Thymus (tissue), 11 donors: ENCODE data around the gene KCNB1. TPM values are rescaled to one million over a fixed set of nuclear protein-coding genes. Genes with fewer than 3 reads are reported as not detected.

Experiments
- DNase-seq, 9 donors: peaks; one replicate each; pipeline ENCODE4 v3.0.0-alpha.2; 2013; ENCODE audit warnings: low spot score in 9 of 9, low read depth in 6 of 9, missing footprints in 1 of 9
- H3K27ac ChIP-seq, 2 donors: one replicate each; pipeline ENCODE4 v1.5.1; 2013; ENCODE audit warnings: control low read depth in 1 of 2, low read depth in 1 of 2, low read length in 1 of 2, mild to moderate bottlenecking in 1 of 2, moderate library complexity in 1 of 2
- H3K27me3 ChIP-seq, 2 donors: one replicate each; pipeline ENCODE4 v1.5.1; 2013; ENCODE audit warnings: low read length in 1 of 2; ENCODE audit not compliant: control insufficient read depth in 2 of 2, insufficient read depth in 1 of 2
- H3K36me3 ChIP-seq, 2 donors: one replicate each; pipeline ENCODE4 v1.5.1; 2013; ENCODE audit warnings: low read length in 1 of 2, mild to moderate bottlenecking in 1 of 2, moderate library complexity in 1 of 2; ENCODE audit not compliant: control insufficient read depth in 2 of 2, insufficient read depth in 2 of 2
- H3K4me1 ChIP-seq, 2 donors: one replicate each; pipeline ENCODE4 v1.5.1; 2013; ENCODE audit warnings: low read length in 2 of 2; ENCODE audit not compliant: control insufficient read depth in 2 of 2, insufficient read depth in 2 of 2
- H3K4me3 ChIP-seq, 2 donors: one replicate each; pipeline ENCODE4 v1.5.1; 2013; ENCODE audit warnings: low read length in 2 of 2, control low read depth in 1 of 2, mild to moderate bottlenecking in 1 of 2
- H3K9me3 ChIP-seq, 2 donors: one replicate each; pipeline ENCODE4 v1.5.1; 2013; ENCODE audit warnings: low read length in 1 of 2, mild to moderate bottlenecking in 1 of 2; ENCODE audit not compliant: control insufficient read depth in 2 of 2, insufficient read depth in 1 of 2
- WGBS: extraction: QIAGEN DNeasy Blood & Tissue Kit; methylation state at CpG from one replicate; pipeline ENCODE4 v1.1.7; 2013; 5-methylcytosine and 5-hydroxymethylcytosine counted together
- polyA plus RNA-seq: library from polyadenylated mRNA; stranded (reverse); fragments of 200-250 nt; gene quantifications from one replicate; pipeline ENCODE4 v1.2.3, GENCODE V29; 2013
- total RNA-seq: library from RNA; stranded (reverse); fragments of 120-200 nt; gene quantifications from one replicate; pipeline ENCODE4 v1.2.4, GENCODE V29; 2013
- donor health status: healthy.

The KCNB1 gene
- total and polyA plus RNA-seq, 2 donors = 0.09 to 0.55 TPM

DNA sequence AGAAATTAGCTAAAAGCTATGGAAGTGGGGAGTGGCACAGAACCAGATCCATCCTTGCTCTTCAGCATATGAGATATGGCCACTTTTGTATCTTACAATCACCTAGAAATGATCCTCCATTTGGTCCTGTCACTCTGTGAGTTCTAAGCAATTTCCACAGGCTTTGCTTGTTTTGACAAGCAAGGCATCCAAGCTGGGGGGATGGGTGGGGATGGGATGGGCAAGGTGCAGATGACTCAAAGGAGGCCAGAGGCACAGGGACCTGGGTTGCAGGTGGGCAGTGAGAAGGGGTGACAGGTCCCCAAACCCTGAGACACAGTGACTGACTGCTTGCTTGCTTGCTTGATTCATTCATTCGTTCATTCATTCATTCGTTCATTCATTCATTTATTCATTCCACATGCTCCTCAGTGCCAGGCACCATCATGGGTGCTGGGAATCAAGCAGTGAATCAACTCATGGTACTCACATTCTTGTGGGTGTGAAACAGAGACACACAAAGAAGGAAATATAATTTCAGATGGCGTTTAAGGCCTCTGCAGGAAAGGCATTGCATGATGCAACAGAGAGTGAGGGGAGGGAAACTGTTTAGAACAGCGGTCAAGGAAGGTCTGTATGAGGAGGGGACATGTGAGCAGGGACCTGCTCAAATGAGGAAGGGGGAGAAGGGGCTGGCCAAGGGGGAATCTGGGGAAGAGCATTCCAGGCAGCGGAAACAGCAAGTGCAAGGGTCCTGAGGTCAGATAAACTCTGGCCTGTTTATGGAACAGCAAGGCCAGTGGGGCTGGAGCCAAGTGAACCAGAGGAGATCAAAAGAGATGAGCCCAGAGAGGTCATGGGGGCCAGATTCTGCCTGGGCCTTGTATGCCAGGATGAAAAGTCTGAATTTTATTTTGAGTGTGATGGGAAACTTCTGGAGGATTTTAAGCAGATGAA is 3.4 kb downstream of the KCNB1 start:
- WGBS = 87% methylated on average over 5 of the region's 5 CpGs
- H3K4me3 ChIP-seq = no peak overlapping the region
- DNase-seq = no peak
- H3K36me3 ChIP-seq = no peaks in the 10 kb centered on the region
- peaks cover 2 to 5% of the 10 kb centered on the region in 2 donors for H3K9me3 ChIP-seq
- H3K27me3 ChIP-seq = peaks cover 23 to 35% of the 10 kb centered on the region in 2 donors
- H3K4me1 ChIP-seq = no peaks in the 10 kb centered on the region
- no peak overlapping the region for H3K27ac ChIP-seq

DNA sequence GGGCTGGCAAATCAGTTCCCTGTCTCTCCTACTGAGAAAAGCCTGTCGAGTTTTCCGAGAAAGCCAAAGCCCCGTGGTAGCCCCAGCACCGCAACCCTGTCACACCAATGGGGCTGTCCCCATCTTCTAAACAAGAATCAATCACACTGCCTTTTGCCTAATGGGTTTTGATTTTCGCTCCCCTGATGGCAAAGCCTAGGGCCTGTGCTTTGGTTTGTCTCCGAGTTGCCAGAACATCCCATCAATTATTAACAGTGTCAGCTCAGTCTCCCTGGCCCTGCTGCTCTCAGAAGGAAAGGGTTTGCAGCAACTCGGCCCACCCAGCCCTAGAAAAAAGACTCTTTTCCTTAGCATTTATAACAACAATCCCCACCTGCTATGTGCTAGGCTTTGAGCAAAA is 4.2 kb downstream of the KCNB1 start:
- Histone ChIP-seq H3K36me3 (no peaks in the 10 kb centered on the region), H3K9me3 (peaks cover 2 to 5% of the 10 kb centered on the region in 2 donors), H3K27ac (no peak overlapping the region), H3K4me3 (no peak overlapping the region), H3K4me1 (no peaks in the 10 kb centered on the region), H3K27me3 (peaks cover 16 to 29% of the 10 kb centered on the region in 2 donors)
- no peak for DNase-seq
- 75% methylated on average over 7 of the region's 7 CpGs for WGBS

DNA sequence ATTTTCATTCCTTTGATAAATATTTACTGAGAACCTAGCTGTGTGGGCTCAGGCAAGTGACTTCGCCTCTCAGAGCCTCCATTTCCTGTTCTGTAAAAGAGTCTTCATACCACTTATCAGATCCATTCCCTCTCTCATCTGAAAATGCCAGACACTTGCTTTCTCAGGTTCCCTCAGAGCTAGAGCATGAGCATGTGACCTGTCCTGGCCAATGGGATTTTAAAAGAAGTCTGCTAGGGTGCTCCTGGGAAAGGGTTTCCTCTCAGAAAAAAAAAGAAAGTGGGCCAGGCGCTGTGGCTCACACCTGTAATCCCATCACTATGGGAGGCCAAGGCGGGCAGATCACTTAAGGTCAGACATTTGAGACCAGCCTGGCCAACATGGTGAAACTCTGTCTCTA is 5.3 kb downstream of the KCNB1 start:
- no peak overlapping the region for H3K27ac ChIP-seq
- H3K9me3 ChIP-seq = no peaks in the 10 kb centered on the region
- H3K36me3 ChIP-seq = no peaks in the 10 kb centered on the region
- H3K4me3 ChIP-seq = no peak overlapping the region
- WGBS = 76% methylated on average over 3 of the region's 3 CpGs
- H3K27me3 ChIP-seq = peaks cover 6 to 18% of the 10 kb centered on the region in 2 donors
- DNase-seq = no peak
- H3K4me1 ChIP-seq = no peaks in the 10 kb centered on the region

DNA sequence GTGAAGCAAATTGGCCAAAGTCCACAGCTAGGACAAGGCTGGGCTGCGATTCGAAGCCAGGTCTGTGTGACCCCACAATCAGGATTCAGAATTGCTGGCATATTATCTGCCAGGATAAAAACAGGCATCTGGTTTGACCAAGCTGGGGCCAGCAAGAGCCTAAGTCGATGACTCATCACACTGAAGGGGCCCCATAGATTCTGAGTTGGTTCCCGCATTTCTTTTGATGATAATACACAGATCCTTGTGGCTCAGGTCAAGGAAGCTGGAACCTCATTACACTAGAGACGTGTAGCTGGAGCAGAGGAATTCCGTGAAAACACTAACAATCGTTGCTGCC is 6.5 kb downstream of the KCNB1 start:
- no peaks in the 10 kb centered on the region for H3K36me3 ChIP-seq
- DNase-seq = no peak
- no peak overlapping the region for H3K27ac ChIP-seq
- 84% methylated on average over 7 of the region's 7 CpGs for WGBS
- H3K4me1 ChIP-seq = no peaks in the 10 kb centered on the region
- peaks cover 0 to 11% of the 10 kb centered on the region in 2 donors for H3K27me3 ChIP-seq
- no peak overlapping the region for H3K4me3 ChIP-seq
- no peaks in the 10 kb centered on the region for H3K9me3 ChIP-seq

DNA sequence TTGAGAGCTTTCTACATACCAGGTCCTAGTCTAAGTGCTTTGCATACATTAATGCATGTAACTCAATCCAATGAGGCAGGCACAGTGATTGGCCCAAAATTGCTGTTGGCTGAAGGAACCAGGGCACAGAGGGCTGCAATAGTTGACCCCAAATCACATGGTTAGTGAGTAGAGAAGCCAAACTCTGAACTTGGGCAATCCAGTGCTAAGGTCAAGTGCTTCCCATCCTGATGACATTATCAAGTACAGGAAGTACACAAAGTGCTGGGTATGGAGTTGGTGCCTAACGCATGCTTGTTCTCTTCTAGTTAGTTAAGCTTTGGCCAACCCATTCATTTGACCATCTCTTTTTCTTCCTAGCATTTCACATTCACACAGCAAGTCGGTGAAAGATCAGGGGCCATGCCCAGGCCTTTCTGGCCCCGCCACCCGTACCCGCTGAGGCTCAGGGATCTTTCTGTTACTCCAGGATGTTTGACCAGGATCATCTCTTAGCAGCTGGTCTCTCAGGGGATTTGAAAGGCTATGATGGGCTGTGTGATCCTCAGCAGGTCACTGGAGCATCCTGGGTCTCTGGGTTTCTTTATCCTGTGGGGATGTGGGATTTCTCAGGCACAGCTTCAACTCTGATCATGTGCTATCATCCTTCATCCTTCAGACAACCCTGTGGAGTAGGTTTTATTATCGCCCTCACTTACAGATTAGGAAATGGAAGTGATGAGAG is 7.0 kb downstream of the KCNB1 start:
- WGBS = 94% methylated on average over 6 of the region's 6 CpGs
- Histone ChIP-seq H3K4me3 (no peak overlapping the region), H3K27ac (no peak overlapping the region), H3K9me3 (no peaks in the 10 kb centered on the region), H3K4me1 (no peaks in the 10 kb centered on the region), H3K27me3 (peaks cover 0 to 8% of the 10 kb centered on the region in 2 donors), H3K36me3 (no peaks in the 10 kb centered on the region)
- no peak for DNase-seq

DNA sequence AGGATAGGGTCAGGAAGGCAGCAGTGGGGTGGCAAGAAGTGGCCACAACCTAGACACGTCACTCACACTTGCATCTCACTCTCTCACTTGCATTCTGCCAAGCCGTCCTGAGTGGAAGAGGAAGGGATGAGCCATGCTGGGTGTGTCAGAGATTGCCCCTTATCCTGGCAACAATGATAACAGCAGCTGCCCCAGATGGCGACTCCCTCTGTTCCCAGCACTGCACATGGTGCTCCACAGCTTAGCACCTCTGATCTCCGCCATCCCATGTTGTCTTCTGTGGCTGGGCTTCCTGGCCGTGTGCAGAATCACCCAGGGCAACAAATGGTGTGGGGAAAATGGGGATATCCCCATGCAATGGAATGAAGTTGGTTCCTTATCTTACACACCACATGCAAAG is 11.1 kb downstream of the KCNB1 start:
- Histone ChIP-seq H3K27ac (no peak overlapping the region), H3K36me3 (no peaks in the 10 kb centered on the region), H3K27me3 (peaks cover 0 to 9% of the 10 kb centered on the region in 2 donors), H3K4me1 (no peaks in the 10 kb centered on the region), H3K4me3 (no peak overlapping the region), H3K9me3 (no peaks in the 10 kb centered on the region)
- WGBS = 78% methylated on average over 5 of the region's 5 CpGs
- DNase-seq = no peak

DNA sequence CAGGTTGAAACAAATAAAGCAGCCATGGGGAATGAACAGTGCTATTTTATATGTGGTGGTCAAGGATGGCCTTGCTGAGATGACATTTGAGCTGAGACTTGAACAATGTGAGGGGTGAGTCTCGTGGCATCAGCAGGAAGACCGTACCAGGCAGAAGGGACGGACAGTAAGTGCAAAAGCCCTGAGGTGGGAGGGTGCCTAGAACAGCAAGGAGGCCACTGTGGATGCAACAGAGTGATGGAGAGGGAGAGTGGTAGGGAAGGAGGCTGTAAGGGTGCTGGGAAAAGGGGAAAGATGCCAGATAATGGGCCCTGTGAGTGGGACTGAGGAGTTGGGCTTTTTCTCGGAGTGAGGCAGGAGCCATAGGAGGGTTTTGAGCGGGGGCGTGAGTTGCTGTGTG is 11.5 kb downstream of the KCNB1 start:
- WGBS = 79% methylated on average over 6 of the region's 6 CpGs
- Histone ChIP-seq H3K4me3 (no peak overlapping the region), H3K36me3 (no peaks in the 10 kb centered on the region), H3K4me1 (no peaks in the 10 kb centered on the region), H3K27ac (no peak overlapping the region), H3K9me3 (no peaks in the 10 kb centered on the region), H3K27me3 (peaks cover 0 to 9% of the 10 kb centered on the region in 2 donors)
- no peak for DNase-seq

DNA sequence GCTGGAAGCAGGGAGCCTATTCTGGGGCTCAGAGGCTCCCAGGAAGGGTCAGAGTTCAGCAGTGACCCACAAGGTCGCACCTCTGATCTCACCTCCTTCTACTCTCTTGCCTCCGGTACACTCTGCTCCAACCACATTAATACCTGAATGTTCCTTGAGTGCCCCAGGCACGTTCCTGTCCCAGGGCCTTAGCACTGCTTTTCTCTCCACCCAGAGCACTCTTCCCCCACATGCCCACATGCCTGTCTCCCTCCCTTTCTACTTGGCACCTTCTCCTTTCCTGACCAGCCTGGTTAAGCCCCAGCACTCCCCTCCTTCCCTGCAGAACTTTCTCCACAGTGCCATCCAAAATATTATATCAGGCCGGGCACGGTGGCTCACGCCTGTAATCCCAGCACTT is 13.4 kb downstream of the KCNB1 start:
- H3K9me3 ChIP-seq = no peaks in the 10 kb centered on the region
- H3K4me3 ChIP-seq = no peak overlapping the region
- H3K4me1 ChIP-seq = no peaks in the 10 kb centered on the region
- 81% methylated on average over 6 of the region's 6 CpGs for WGBS
- H3K36me3 ChIP-seq = no peaks in the 10 kb centered on the region
- H3K27me3 ChIP-seq = peaks cover 0 to 9% of the 10 kb centered on the region in 2 donors
- DNase-seq = no peak
- no peak overlapping the region for H3K27ac ChIP-seq

DNA sequence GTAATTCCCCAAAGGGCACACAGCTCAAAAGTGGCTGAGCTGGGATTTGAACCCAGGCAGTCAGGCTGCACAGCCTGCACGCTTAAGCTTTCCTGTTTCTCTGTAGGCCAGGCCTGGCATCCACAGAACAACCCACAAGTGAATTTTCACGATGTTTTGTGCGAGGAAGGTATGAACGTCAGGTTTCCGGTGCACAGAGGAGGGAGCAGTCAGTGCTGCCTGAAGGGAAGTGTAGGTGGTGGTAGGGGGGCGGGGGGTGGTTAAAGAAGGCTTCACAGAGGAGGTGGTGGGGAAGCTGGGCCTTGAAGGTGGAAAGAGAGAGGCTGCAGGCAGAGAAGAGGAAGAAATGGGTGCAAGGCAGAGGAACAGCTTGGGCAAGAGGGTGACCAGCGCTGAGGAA is 14.1 kb downstream of the KCNB1 start:
- H3K9me3 ChIP-seq = no peaks in the 10 kb centered on the region
- no peaks in the 10 kb centered on the region for H3K36me3 ChIP-seq
- DNase-seq = no peak
- H3K27ac ChIP-seq = peak overlapping the region in 1 of 2 donors; percentile 8
- WGBS = 65% methylated on average over 7 of the region's 7 CpGs
- no peaks in the 10 kb centered on the region for H3K4me1 ChIP-seq
- peaks cover 0 to 9% of the 10 kb centered on the region in 2 donors for H3K27me3 ChIP-seq
- no peak overlapping the region for H3K4me3 ChIP-seq
